Tibial nerve (tissue), 4 donors: ENCODE data around the gene CORO2B.

Source experiments
- EP300 ChIP-seq, 2 donors: sonication (generic); formaldehyde crosslinking; IDR thresholded peaks; one replicate each; pipeline ENCODE4 v1.6.1; 2017; ENCODE audit warnings: antibody characterized with exemption in 2 of 2, mild to moderate bottlenecking in 1 of 2
- POLR2A ChIP-seq, 2 donors: fragments of 450-650 bp; IDR thresholded peaks; one replicate each; pipeline ENCODE4 v1.6.1; 2017; ENCODE audit warnings: antibody characterized with exemption in 2 of 2, mild to moderate bottlenecking in 2 of 2, moderate library complexity in 2 of 2
- TF ChIP-seq, protein P1 (sequence below), 5 experiments: fragments of 200-600 bp in 3 of 5; fragments of 450-650 bp in 2 of 5; sonication (generic) in 3 of 5; IDR thresholded peaks; one replicate each; pipeline ENCODE4 v1.5.1; 2016 to 2019; ENCODE audit warnings: antibody characterized with exemption in 5 of 5, mild to moderate bottlenecking in 3 of 5, moderate library complexity in 2 of 5

DNA sequence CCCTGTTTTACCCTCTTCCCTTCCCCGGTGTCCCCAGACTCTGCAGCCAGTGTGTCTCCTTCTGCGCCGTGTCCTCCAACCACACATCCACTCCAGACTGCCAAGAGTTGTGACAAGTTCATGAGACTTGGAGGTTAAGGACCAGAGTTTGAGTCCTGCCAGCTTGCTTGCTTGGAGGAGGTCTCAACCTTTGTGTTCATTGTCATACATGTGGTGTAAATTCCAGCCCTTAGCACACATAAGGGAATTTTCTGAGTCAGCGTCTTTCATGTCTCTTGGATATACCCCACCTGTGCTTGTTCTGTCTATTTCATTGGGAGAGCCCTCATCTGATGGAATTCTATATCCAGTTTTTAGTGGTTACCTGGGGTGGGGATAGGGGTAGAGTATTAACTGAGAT lies 13.3 kb downstream of the CORO2B start:
- TF ChIP-seq, protein P1, sequence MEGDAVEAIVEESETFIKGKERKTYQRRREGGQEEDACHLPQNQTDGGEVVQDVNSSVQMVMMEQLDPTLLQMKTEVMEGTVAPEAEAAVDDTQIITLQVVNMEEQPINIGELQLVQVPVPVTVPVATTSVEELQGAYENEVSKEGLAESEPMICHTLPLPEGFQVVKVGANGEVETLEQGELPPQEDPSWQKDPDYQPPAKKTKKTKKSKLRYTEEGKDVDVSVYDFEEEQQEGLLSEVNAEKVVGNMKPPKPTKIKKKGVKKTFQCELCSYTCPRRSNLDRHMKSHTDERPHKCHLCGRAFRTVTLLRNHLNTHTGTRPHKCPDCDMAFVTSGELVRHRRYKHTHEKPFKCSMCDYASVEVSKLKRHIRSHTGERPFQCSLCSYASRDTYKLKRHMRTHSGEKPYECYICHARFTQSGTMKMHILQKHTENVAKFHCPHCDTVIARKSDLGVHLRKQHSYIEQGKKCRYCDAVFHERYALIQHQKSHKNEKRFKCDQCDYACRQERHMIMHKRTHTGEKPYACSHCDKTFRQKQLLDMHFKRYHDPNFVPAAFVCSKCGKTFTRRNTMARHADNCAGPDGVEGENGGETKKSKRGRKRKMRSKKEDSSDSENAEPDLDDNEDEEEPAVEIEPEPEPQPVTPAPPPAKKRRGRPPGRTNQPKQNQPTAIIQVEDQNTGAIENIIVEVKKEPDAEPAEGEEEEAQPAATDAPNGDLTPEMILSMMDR (IDR thresholded peaks at IDR 0.05): no peak
- TF ChIP-seq EP300 (IDR thresholded peaks at IDR 0.05): no peak
- TF ChIP-seq POLR2A (IDR thresholded peaks at IDR 0.05): no peak
